HG02884 (cell line): ENCODE data around the gene LIPG.
"Not testable (repeated sequence)": the region's sequence is repeated elsewhere in the genome, so short reads cannot be mapped to it uniquely, and the experiment has no call there.

ENCODE experiments used
- ATAC-seq: cut with Tn5 transposase; IDR thresholded peaks from one replicate; pipeline ENCODE4 v1.9.1; 2021; ENCODE audit warnings: mild to moderate bottlenecking, moderate library complexity; ENCODE audit not compliant: unreplicated experiment

The LIPG gene

DNA sequence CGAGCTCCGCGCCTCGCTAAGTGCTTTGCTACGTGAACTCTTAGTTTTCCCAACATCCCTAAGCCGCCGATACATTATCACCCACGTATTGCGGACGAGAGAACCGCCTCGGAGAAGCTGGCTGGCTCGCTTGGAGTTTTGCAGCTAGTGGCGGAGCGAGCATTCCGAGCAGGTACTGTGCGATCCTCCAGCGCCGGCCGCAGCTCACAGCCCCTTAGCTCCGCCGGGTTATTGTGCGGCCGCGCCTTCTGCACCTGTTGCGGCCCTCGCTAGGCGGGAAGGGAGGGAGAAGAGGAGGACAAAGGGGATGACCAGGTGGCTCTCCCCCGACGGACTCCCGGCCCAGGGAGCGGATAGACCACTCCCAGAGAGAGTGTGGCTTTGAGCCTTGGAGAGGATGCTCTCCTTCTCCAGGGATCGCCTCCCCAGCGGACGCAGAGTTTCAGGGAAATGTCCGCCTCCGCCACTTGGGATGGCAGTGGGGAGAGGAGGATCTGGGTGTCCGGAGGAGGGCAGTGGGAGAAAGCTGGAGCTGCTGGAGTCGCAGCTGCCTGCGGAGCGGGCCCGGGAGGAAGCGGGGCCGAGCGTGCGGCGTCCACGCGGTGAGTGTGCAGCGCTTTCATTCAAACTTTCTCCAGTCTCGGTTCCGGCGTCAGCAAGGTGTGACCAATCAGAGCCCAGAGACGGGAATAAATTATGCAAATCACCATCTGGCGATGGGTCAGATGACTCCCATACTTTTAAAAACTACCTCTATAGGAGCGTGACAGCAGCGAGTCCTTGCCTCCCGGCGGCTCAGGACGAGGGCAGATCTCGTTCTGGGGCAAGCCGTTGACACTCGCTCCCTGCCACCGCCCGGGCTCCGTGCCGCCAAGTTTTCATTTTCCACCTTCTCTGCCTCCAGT lies at the start of gene LIPG:
LIPG (plus strand) TSS at position 769 of the 905 bp plus-strand sequence. CDS start 252 bp downstream, outside the sequence.
- peak; percentile 67 for ATAC-seq

DNA sequence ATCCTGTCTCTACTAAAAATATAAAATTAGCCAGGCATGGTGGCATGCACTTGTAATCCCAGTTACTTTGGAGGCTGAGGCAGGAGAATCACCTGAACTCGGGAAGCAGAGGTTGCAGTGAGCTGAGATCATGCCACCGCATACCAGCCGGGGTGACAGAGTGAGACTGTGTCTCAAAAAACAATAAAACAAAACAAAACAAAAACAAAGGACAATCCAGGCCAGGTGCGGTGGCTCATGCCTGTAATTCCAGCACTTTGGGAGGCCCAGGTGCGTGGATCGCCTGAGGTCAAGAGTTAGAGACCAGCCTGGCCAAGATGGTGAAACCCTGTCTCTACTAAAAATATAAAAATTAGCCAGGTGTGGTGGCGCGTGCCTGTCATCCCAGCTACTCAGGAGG lies 49.0 kb upstream of the LIPG start:
- not testable (repeated sequence) for ATAC-seq

DNA sequence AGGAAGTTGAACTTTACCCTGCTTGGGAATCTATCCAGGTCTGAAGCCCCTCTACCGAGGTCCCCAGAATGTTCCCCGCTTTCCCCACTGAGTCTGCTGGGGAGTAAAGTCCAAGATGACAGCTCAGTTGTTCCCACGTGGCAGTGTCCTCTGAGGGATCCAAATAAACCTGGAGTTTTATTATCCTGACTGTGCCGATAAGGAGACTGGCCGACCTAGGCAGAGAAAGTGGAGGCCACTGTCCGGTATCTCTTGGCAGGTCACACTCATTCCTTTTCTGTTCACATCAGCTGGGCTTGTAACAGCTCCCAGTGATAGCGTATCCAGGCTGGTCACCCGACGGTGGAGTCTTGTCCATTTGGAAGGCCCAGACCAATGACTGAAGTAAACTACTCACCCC lies 47.3 kb upstream of the LIPG start:
- no peak for ATAC-seq

DNA sequence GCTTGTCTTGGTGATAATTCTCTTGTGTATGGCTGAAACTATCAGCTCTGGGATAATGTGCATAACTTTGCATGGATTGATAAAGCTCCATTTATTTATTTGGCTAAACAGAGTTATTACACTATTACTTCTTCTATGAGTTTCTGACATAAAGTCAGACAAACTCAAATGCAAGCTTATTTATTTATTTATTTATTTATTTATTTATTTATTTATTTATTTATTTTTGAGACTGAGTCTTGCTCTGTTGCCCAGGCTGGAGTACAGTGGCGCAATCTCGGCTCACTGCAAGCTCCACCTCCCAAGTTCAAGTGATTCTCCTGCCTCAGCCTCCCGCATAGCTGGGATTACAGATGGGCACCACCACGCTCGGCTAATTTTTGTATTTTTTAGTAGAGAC lies 46.9 kb upstream of the LIPG start:
- not testable (repeated sequence) for ATAC-seq

DNA sequence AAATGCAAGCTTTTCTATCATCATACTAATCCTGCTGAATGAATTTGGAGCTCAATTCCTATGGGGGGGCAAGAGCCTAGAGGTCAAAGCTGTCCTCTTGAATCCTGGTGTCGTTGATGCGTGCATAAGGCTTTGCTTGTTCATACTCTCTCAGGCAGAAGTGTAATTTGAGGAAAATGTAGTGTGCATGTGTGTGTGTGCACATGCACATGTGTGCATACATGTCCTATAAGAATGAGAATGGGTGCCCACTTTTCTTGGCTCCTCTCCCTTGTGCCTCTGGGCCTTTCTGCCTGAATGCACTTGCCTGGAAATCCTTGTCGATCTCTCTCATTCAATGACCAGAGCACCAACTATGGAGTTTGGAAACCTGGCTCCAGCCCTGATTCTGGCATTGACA lies 46.3 kb upstream of the LIPG start:
- no peak for ATAC-seq

DNA sequence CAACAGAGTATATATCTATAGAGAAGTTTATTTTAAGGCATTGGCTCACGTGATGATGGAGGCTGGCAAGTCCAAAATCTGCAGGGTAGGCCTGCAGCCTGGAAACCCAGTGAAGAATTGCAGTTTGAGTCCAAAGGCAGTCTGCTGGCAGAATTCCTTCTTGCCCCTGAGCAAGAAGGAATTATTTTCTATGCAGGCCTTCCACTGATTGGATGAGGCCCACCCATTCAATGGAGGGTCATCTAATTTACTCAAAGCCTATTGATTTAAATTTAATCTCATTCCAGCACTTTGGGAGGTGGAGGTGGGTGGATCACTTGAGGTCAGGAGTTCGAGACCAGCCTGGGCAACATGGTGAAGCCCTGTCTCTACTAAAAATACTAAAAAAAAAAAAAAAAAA lies 44.4 kb upstream of the LIPG start:
- no peak for ATAC-seq

DNA sequence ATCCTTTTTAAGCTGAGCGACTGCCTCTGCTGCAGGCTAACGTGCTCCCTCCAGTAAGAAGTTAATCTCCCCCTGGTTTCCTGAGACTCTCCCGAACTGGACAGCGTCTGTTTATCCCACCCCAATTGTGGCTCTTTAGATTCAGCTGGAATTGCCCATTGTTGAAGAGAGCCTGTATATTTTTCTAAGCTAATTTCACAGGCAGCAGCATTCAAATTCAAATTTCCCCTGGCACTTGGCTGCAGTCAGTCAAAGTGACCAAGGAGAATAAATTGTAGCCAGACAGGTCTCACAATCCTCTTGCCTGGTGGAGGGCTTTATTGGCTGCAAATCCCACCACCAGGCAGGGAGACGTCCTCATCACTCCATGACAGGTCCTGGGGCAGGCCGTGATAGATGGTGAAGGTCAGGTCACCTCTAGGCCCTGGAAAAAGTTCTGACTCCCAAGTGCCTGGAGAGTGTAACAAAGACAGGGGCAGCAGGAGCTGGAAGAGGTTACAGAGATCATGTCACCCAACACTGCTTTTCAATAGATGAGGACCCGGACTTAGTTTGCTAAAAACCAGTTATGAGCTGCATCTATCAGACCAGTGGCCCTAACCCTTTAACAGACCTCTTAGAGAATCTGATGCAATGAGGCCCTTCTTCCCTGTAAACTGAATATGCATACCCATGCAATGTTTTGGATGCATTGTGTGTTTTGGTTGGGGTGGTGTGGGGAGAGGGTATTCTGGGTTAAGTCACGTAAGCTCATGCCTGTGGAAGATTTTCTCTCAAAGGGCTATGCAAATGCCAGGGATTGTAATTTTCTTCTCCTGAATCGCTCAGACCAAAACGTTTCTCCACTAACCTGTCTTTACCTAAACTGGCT lies 42.5 kb upstream of the LIPG start:
- no peak for ATAC-seq

DNA sequence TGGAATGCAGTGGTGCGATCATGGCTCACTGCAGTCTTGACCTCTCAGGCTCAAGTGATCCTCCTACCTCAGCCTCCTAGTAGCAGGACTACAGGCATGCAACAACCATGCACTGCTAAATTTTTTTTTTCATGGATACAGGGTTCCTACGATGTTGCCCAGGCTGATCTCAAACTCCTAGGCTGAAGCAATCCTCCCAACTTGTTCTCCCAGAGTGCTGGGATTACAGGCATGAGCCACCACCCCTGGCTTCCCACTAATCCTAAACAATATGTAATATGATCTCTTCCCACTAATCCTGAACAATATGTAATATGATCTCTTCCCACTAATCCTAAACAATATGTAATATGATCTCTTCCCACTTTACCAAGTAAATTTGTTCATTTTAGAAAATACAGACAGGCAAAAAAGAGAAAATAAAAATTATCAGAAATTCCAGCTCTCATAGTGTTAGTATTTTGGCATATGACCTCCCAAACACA lies 41.2 kb upstream of the LIPG start:
- ATAC-seq = no peak

DNA sequence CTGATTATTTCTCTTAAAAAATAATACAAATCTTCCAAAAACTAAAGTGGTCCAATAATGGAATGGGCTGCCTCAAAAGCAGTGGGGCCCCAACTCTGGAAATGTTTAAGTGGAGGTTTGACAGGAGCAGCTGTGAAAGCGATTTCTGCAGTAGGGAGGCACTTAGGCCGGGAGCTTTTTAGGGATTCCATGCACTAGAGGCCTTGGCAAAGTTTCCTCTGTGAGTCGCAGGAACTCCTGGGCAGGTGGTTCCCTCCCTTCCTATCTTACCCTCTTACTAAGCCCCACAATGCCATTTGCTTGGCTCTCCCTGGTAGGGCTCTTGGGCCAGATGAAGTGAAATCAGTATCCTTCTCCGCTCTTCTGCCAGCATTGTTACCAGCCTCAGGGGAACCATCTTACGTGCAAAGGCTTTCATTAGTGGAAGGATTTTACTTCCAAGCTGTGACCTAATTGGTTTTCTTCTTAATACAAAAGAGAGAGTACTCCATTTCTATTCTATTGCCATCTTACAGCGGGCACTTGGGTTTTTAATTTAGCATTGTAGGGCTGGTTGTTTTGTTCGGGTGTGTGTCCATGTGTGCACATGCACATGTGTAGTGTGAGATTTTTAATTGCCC lies 40.5 kb upstream of the LIPG start:
- no peak for ATAC-seq

DNA sequence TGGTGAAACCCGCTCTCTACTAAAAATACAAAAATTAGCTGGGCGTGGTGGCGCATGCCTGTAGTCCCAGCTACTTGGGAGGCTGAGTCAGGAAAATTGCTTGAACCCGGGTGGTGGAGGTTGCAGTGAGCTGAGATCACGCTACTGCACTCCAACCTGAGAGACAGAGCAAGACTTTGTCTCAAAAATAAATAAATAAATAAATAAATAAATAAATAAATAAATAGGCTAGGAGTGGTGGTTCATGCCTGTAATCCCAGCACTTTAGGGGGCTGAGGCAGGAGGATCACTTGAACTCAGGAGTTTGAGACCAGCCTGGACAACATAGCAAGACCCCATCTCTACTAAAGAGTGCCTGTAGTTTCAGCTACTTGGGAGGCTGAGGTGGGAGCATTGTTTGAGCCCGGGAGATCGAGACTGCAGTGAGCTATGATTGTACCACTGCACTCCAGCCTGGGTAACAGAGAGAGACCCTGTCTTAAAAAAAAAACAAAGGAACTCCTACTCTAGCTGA lies 38.2 kb upstream of the LIPG start:
- ATAC-seq = not testable (repeated sequence)

DNA sequence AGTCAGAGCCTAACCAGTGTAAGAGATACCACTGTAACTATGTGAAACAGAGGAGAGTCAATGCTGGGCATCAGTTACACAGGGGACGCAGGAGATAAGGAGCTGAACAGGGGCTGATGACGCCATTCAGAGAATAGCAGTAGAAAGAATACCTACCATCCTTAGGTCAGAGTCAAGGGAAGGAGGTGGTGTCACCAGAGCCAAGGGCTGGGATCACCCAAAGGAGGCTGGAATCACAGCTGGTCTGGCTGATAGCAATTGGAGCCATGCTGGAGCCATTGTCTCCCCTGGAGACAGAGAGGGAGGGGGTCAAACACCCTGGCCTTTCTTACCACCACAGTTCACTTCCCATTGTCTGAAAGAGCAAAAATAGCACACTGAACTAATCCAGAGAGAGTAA lies 37.5 kb upstream of the LIPG start:
- ATAC-seq = no peak

DNA sequence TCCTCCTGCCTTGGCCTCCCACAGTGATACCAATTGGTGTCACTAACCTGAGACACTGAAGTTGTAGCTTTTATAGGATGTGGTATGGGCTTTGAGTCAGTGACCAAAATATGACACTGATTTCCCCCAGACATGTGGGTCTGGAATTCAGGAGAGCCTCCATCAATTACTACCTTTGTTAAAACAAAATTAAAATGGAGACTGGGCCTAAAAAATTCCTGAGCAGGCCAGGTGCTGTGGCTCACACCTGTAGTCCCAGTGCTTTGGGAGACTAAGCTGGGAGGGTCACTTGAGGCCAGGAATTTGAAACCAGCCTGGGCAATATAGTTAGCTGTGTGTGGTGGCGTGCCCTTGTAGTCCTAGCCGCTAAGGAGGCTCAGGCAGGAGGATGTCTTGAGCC lies 36.9 kb upstream of the LIPG start:
- no peak for ATAC-seq

DNA sequence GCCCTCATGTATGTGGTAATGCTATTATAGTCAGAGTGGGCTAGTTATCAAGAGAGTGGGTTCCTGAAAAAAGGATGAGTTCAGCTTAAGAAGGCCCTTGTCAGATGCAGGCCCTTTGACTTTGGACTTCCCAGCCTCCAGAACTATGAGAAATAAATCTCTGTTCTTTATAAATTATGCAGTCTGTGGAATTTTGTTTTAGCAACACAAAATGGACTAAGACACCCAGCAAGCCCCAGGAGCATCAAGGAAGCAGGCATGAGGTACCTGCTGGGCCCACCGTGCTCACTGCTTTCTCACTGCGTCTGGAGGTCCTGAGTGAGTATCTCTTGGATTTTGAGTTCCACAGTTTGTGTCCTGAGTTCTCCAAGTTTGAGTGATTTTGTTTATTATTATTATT lies 35.9 kb upstream of the LIPG start:
- no peak for ATAC-seq

DNA sequence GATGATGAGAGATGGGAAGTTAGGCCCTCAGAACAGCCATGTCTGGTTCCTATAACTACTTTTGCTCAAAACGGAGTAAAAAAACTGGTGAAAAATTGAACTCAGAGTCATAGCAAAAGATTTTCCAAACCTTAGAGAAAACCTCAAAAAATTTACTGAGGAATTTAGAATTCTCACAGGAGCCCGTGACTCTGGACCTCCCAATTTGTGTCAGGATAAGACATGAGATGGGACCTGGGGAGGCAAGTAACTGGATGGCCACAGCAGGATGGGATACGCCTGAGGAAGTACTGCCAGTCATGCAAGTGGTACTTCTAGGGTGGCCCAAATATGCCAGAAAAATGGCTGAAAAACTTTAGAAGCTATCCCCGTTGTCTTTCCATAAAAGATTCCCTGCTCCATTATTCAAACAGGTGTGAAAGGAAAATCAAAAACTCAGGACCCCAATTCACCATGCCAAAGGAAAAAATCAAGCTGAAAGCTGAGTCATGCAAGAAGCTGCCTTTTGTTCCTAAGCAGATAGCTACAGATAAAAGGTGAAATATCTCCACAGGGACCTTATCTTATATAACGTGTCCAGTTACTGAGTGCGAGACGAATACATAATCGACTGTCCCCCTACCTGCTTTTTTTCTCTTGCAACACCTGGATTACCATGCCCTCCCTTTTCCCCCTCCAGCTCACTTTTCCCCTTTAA lies 34.1 kb upstream of the LIPG start:
- no peak for ATAC-seq

DNA sequence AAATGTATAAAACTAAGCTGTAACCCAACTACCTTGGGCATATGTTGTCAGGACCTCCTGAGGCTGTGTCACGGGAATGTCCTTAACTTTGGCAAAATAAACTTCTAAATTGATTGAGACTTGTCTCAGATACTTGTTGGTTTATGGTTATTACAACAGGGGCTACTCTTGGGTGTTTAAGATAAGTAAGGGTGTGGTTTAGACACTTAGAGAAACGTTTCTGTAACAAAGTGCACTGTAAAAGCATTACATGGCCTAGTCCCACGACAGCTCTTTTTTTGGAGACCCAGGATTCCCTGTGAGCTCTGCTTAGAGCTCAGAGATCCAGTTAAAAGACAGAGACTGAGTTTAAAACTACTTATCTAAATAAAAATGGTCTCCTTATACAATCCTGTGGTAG lies 32.3 kb upstream of the LIPG start:
- ATAC-seq = no peak

DNA sequence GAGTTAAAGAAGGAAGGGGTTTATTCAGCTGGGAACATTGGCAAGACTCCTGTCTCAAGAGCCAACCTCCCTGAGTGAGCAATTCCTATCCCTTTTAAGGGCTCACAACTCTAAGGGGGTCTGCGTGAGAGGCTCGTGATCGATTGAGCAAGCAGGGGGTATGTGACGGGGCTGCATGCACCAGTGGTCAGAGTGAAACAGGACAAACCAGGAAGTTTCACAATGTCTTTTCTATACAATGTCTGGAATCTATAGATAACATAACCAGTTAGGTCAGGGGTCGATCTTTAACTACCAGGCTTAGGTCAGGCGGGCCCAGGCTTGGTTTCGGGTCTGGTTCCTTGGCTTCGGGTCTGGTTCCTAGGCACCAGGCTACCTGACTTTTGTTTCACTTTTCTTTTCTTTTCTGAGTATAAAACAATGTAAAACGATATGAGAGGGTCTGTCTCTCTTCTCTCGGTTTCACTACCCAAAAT lies 30.1 kb upstream of the LIPG start:
- no peak for ATAC-seq

DNA sequence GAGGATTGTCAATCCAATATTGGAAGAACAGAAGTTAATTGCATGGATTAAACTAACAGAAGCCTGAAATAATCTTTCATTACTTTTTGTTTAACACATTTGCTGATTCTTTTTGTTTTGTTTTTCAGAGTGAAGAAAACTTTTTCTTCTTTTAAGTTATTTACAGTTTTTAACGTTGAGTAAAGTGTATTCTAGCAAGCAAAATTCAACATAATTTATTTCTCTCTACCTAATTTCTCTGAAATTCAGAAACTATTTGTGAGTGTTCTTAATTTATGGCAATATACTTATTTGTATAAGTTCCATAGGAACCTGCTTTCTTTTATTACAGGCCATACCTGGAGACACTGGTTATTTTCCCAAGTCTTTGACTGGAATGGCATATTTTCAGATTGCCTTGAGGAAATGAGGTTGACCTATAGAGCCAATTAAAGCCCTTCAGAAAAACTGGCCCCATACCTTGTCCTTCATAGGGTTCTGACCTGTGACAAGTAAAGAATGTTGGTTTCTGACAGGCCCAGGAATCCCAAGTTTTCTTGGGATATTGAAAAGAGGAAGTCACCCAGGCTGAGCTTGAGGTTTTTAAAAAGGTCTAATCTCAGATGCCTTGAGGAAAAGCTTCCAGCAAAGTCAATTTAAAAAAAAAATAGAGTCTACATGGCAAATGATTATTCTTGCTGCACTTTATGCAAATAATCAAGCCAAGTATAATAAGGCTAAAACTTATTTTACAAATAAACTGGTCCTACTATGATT lies 26.8 kb upstream of the LIPG start:
- ATAC-seq = no peak

DNA sequence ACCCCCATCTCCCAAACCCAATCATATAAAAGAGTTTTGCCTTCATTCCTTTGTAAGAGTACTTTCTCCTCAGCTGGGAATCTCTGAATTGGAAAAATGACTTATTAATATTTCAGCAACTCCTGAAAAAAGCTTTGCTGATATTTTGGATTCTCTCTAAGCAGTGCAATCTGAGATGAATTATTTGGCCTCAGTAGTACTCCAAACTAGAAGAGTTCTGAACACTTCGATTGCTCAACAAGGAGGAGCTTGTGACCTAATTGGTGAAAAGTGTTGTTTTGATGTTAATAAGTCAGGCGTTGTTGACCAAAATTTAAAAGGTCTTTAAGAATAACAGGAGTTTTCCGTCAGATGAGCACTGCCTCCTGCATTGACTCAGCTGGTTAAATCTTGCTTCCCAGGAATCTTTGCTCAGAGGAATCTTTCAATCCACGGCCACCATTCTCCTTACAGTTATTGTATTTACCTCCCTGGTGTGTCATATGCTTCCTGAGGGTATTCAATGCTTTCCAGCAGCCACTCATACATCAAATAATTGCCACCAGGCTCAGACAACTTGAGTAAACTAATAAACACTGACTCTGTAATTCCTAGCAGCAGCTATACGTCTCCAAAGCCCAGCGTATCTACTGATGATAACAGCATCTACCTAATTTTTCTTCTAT lies 24.5 kb upstream of the LIPG start:
- ATAC-seq = no peak

DNA sequence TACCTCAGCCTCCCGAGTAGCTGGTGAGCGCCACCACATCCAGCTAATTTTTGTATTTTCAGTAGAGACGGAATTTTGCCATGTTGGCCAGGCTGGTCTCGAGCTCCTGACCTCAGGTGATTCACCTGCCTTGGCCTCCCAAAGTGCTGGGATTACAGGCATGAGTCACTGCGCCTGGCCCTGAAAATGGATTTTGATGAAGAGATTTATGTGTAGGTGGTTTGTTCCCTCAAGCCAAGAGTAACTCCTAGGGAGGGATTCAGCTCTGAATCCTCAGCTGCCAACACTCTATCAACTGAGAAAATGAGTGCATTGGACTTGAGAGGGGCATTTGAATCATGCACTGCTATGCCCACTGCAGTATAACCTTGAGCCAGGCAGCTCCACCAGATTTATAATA lies 17.5 kb upstream of the LIPG start:
- ATAC-seq = no peak
